ENCODE data around the gene TMEM131. TPM values are rescaled to one million over a fixed set of nuclear protein-coding genes. Genes with fewer than 3 reads are reported as not detected.

TMEM131 gene
- total RNA-seq, 1 donor from 2014 or later: 28.9 TPM

GRCh38 chr2:98015671-98016070, 19.9 kb upstream of the TMEM131 start:
- Histone ChIP-seq H3K27ac (replicated peaks) (no peak overlapping the region), H3K4me1 (peaks cover 11% of the 10 kb centered on the region), H3K27me3 (ENCODE audit: low read depth) (no peaks in the 10 kb centered on the region), H3K36me3 (no peaks in the 10 kb centered on the region), H3K4me3 (no peak overlapping the region), H3K9me3 (replicated peaks) (no peaks in the 10 kb centered on the region)
- intact Hi-C loops (cut with micrococcal nuclease): no loop called here
- TF ChIP-seq CTCF (IDR thresholded peaks at IDR 0.05; ENCODE audit: borderline replicate concordance): no peak
- DNase-seq: no peak

- no peaks in the 10 kb centered on the region for H3K9me3 ChIP-seq (replicated peaks)
- H3K4me3 ChIP-seq: no peak overlapping the region
- H3K27ac ChIP-seq (replicated peaks): no peak overlapping the region
- H3K4me1 ChIP-seq: peaks cover 17% of the 10 kb centered on the region
- TF ChIP-seq CTCF (IDR thresholded peaks at IDR 0.05; ENCODE audit: borderline replicate concordance): no peak
- no peaks in the 10 kb centered on the region for H3K27me3 ChIP-seq (ENCODE audit: low read depth)
- intact Hi-C loops (cut with micrococcal nuclease): no loop called here
- H3K36me3 ChIP-seq: no peaks in the 10 kb centered on the region
- DNase-seq: no peak
These were observed 18.6 kb upstream of the TMEM131 start for GRCh38 chr2:98014379-98014778.

DNA sequence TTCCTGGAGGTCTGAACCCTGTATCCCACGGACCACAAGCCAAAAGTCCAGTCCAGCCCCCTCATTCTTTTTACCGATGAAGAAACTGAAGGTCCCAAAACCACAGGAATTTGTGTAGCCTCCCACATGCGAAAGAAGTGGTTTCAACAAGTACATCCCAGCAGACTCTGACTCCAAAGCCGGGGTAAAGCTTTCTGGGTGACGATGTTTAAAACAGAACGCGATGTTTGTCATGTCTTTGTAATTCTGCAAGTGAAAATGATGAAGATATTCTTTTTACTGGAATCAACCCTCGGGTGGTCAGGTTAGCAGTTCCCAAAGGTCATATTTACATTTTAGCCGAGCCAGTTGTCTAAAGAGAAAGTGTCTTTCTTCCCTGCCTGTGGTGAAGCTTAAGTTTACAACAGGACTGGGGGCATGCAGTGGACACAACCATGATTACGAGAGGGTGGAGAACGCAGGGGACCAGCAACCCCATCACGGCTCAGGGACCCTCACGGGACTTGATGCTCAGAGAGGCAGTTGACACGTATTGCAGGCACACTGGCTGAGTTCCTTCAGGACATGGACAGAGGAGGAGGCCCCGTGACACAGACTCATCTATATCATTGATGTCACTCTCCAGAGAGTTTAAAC, 17.8 kb upstream of the TMEM131 start:
- peaks cover 17% of the 10 kb centered on the region for H3K4me1 ChIP-seq
- DNase-seq: no peak
- no peaks in the 10 kb centered on the region for H3K9me3 ChIP-seq (replicated peaks)
- no peak for TF ChIP-seq CTCF (IDR thresholded peaks at IDR 0.05; ENCODE audit: borderline replicate concordance)
- no peaks in the 10 kb centered on the region for H3K27me3 ChIP-seq (ENCODE audit: low read depth)
- H3K36me3 ChIP-seq: no peaks in the 10 kb centered on the region
- H3K27ac ChIP-seq (replicated peaks): no peak overlapping the region
- H3K4me3 ChIP-seq: no peak overlapping the region
- intact Hi-C loops (cut with micrococcal nuclease): no loop called here

DNA sequence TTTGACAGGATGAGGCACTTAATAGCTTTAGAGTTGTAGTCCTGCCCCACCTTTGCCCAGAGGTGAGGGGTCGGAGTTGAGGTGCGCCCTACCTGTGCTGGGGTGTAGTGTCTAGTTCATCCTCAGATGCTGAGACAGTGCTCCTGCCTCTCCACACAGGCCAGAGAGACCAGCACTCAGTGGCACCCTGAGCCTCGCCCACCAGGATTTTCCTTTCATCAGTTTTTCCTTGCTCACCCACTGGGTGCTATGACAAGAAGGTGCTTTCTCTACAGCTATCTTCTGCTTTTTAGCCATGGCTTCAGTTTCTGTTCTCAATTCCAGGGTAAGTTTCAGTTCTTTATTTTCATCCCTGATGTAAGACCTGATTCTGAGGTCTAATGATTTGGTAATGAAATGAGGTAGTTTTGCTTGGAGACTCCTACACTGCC, 16.8 kb upstream of the TMEM131 start:
- Histone ChIP-seq H3K4me3 (no peak overlapping the region), H3K9me3 (replicated peaks) (no peaks in the 10 kb centered on the region), H3K36me3 (no peaks in the 10 kb centered on the region), H3K4me1 (peaks cover 17% of the 10 kb centered on the region), H3K27ac (replicated peaks) (no peak overlapping the region), H3K27me3 (ENCODE audit: low read depth) (no peaks in the 10 kb centered on the region)
- intact Hi-C loops (cut with micrococcal nuclease): no loop called here
- DNase-seq: no peak
- TF ChIP-seq CTCF (IDR thresholded peaks at IDR 0.05; ENCODE audit: borderline replicate concordance): no peak

DNA sequence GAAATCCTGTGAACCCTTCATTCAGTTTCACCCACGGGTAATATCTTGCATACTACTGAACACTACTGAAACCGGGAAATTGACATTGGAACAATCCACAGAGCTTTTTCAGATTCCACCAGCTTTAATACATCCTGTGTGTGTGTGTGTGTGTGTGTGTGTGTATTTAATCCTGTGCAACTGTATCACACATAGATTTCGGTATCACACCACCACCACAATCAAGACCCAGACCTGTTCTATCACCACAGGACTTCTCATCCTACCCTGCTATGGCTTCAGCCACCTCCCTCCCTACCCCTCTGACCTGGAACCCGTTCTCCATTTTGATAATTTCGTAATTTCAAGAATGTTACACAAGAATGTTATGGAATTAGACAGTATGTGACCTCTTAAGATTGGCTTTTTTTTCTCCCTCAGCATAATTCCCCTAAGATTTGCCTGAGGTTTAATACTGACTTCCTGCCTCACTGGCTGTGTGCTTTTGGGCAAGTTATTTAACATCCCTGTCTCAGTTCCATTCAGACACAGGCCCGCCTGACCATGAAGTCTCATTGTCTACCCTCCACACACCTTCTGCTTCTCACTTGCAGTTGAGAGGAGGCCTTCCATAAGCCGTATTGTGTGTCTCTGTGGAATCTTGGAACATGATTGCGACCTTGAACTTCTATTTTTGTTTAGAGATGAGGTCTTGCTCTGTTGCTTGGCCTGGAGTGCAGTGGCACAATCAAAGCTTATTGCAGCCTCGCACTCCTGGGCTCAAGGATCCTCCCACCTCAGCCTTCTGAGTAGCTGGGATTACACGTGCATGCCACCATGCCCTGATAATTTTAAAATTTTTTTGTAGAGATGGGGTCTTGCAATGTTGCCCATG, 14.4 kb upstream of the TMEM131 start:
- no peak overlapping the region for H3K4me3 ChIP-seq
- no peaks in the 10 kb centered on the region for H3K36me3 ChIP-seq
- H3K4me1 ChIP-seq: peaks cover 17% of the 10 kb centered on the region
- H3K27me3 ChIP-seq (ENCODE audit: low read depth): no peaks in the 10 kb centered on the region
- no peak for TF ChIP-seq CTCF (IDR thresholded peaks at IDR 0.05; ENCODE audit: borderline replicate concordance)
- peak overlapping the region; percentile 76 for H3K27ac ChIP-seq (replicated peaks)
- no peaks in the 10 kb centered on the region for H3K9me3 ChIP-seq (replicated peaks)
- no peak for DNase-seq
- intact Hi-C loops (cut with micrococcal nuclease): no loop called here

Data from left ventricle myocardium inferior (tissue), 1 donor.